ENCODE measurements around the gene NAA60.

NAA60 gene

DNA sequence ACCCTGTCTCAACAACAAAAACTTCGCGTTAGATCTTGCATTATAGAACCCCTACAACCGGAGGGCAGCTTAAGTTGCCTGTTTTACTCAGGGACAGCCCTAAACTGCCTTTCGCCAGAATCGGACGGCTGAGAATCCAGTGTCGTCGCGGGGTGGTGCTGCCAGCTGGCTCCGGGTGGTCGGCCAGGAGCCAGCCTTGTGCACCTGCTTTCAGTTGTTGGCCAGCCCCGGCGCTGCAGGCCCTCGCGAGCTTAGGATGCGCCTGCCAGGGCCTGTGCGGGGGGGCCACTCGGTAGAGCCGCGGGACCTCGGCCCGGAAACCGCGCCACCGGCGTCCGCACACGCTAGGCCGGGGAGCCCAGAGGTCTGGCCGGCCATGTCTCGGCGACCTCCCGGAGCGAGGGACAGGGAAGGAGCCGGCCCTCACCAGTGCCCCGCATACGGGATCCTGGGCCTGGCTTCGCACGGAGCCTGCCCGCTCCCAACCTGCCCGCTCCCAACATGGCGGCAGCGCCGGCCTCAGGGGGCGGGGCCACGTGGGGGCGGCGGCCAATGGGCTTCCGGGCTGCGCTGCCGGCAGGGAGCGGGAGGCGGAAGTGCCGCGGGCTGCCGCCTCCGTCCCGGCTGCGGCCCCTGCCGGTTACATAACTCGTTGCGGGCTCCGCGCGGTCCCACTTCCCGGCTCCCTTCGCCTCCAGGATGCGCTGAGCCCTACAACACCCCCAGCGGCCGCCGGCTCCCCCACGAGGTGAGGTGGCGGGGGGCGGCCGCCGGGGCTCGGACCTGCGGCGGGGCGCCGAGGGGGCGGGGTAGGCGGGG lies 14.2 kb downstream of the NAA60 start:
- DNase-seq (peak; percentile 86), ATAC-seq (replicated peaks) (peak; percentile 89 to 90)
- peak overlapping the region; percentile 82 to 86 for H3K4me3 Mint-ChIP-seq
- peaks cover 0 to 2% of the 10 kb centered on the region in 2 donors for H3K36me3 Mint-ChIP-seq
- peaks cover 28 to 44% of the 10 kb centered on the region in 2 donors for H3K4me1 Mint-ChIP-seq
- no peaks in the 10 kb centered on the region for H3K27me3 Mint-ChIP-seq
- no peaks in the 10 kb centered on the region for H3K9me3 Mint-ChIP-seq
- H3K27ac Mint-ChIP-seq: peak overlapping the region; percentile 93

DNA sequence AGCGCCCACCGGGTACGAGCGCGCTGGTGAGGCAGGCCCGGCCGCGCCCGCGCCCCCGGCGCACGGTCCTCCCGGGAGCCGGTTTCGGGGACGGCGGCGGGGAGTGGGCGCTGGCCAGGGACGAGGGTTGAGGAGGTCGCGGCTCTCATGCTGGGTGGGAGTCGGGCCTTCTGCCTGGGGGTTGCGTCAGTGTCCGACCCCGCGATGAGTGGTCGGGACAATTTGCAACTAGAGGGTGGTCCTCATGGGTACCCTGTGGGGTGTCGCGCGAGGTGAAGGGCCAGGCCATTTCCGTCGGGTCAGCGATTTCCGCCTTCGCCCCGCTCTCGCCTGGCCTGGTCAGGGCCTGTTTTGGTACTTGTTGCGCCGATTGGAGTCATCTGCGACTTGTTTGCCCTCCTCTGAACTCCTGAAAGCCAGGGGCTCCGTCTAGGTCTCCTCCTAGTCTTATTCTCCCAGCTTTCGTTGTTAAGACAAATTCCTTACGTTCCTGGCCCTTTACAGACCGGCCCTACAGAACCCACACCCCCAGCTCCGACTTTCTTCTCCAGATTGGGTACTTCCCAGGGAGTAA lies 14.9 kb downstream of the NAA60 start:
- no peak for DNase-seq
- Mint-ChIP-seq H3K4me1 (peaks cover 30 to 45% of the 10 kb centered on the region in 2 donors), H3K4me3 (peak overlapping the region; percentile 88 to 89), H3K9me3 (no peaks in the 10 kb centered on the region), H3K27me3 (no peaks in the 10 kb centered on the region), H3K27ac (peak overlapping the region; percentile 95), H3K36me3 (peaks cover 0 to 2% of the 10 kb centered on the region in 2 donors)
- ATAC-seq (replicated peaks): peak in 1 of 2 donors; percentile 6

DNA sequence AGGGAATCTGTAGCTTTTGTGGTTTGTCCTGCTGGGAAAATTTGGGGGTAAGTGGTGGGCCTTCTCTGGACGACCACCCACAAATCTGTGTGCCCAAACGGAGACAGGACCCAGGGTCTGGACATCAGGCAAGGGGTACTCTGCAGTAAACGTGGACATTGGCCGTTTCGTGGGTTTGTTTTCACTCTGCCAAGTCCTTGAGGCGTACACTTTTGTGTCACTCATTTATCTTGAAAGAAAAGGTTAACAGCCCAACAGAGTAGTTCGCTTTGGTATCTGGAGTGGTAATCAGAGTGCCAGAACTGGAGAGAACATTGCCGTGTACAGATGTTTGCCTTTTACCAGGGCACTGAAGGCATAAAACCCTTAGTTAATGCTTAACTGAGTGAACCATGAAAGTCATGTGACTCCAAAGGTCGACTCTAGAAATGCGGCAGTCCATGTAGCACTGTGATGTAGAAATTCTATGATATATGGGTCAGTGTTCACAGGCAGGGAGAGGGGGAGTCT lies 15.4 kb downstream of the NAA60 start:
- Mint-ChIP-seq H3K4me1 (peaks cover 30 to 45% of the 10 kb centered on the region in 2 donors), H3K36me3 (peaks cover 0 to 2% of the 10 kb centered on the region in 2 donors), H3K9me3 (no peaks in the 10 kb centered on the region), H3K27ac (peak overlapping the region; percentile 95), H3K27me3 (no peaks in the 10 kb centered on the region), H3K4me3 (peak overlapping the region; percentile 88 to 89)
- peak; percentile 46 to 49 for ATAC-seq (replicated peaks)
- DNase-seq: no peak

DNA sequence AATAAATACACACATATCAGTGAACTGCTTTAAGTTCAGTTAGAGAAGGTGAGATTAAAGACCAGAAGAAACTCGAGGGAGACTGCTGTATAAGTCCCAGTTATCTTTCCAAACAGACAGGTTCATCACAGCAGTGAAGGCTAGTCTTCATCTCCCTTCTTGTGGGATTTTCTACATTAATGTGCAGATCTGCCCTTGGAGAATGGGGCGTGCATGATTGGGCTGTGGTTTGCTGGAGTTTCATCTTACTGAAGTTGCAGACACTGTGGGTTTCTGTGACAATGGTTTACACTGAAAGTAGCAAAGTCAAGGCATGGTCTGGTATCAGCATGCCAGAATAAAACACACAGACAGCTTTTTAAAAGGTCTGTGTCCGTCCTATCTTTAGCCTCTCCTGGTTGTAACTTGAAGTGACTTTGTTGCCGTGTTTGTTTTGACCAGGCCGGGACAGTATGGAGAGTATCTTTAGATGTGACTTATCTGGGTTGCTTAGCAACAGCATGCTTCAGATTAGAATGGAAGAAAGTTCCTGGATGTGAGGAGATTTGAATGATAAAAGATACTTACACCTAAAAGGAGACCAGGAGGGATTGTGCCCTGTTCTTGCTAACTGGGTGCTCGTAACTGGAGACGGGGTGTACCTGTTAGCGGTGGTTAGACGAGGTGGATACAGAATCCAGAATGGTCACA lies 16.1 kb downstream of the NAA60 start:
- peak overlapping the region; percentile 95 for H3K27ac Mint-ChIP-seq
- DNase-seq: no peak
- peaks cover 2 to 3% of the 10 kb centered on the region in 2 donors for H3K36me3 Mint-ChIP-seq
- ATAC-seq (replicated peaks): no peak
- H3K4me3 Mint-ChIP-seq: peak overlapping the region; percentile 88 to 89
- H3K27me3 Mint-ChIP-seq: no peaks in the 10 kb centered on the region
- H3K9me3 Mint-ChIP-seq: no peaks in the 10 kb centered on the region
- peaks cover 30 to 51% of the 10 kb centered on the region in 2 donors for H3K4me1 Mint-ChIP-seq

DNA sequence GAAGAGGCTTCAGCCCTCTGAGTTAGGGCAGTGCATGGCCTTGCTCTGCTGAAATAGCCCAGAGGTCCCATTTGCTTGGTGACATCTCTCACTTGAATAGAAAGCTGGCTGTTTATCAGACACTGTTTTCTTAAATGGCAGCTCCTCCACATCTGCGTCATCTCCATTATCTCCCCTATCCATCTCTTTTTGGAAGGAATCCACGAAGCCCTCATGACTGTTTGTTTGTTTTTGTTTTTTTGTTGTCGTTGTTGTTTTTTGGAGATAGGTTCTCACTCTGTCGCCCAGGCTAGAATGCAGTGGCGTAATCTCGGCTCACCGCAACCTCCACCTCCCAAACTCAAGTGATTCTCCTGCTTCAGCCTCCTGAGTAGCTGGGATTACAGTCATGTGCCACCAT lies 16.6 kb downstream of the NAA60 start:
- Mint-ChIP-seq H3K4me3 (no peak overlapping the region), H3K27me3 (no peaks in the 10 kb centered on the region)
- no peak for ATAC-seq (replicated peaks)

DNA sequence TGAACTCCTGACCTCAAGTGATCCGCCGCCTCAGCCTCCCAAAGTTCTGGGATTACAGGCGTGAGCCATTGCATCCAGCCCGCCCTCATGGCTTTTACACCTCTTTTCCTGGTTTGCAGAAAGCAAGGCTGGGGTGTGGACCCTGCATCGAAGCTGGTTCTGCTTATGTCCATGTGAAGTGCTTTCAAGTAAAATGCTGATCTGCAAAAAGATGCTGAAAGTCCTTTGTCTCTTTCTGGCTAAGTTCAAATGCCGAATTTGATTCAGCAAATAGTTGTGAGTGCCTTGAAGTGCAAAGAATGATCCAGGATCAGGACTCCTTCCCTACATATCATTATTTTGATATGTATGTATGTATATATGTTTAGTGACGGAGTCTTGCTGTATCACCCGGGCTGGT lies 17.1 kb downstream of the NAA60 start:
- Mint-ChIP-seq H3K27me3 (no peaks in the 10 kb centered on the region), H3K4me1 (peaks cover 32 to 56% of the 10 kb centered on the region in 2 donors), H3K9me3 (no peaks in the 10 kb centered on the region), H3K36me3 (peaks cover 6 to 8% of the 10 kb centered on the region in 2 donors), H3K4me3 (no peak overlapping the region), H3K27ac (no peak overlapping the region)
- ATAC-seq (replicated peaks) (no peak), DNase-seq (no peak)

More for the DNA sequence above, 16.6 kb downstream of the NAA60 start:
- H3K27ac Mint-ChIP-seq: no peak overlapping the region
- DNase-seq: no peak
- H3K9me3 Mint-ChIP-seq: no peaks in the 10 kb centered on the region
- H3K36me3 Mint-ChIP-seq: peaks cover 2 to 4% of the 10 kb centered on the region in 2 donors
- peaks cover 30 to 56% of the 10 kb centered on the region in 2 donors for H3K4me1 Mint-ChIP-seq

DNA sequence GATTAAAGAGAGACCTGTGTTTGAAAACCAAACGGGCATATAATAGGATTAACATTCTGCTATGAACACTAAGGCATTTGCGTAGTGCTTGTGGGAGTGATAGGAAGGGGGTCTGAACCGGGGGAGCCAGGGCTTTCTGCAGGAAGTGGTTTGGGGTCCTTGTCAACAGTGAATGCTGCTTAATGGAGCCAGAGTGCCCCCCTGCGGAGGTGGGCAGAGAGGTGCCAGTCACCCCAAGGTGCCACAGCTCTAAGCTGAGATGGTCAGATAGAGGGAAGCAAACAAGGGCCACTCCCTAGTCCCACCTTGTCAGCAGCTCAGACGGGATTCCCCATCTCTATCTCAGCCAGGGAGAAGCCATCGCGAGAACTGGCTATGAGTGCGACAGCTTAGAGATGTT lies 17.7 kb downstream of the NAA60 start:
- Mint-ChIP-seq H3K36me3 (peaks cover 7 to 11% of the 10 kb centered on the region in 2 donors), H3K9me3 (no peaks in the 10 kb centered on the region), H3K27me3 (no peaks in the 10 kb centered on the region), H3K27ac (no peak overlapping the region), H3K4me1 (peaks cover 31 to 54% of the 10 kb centered on the region in 2 donors), H3K4me3 (peak overlapping the region in 1 of 2 donors; percentile 4)
- DNase-seq (no peak), ATAC-seq (replicated peaks) (no peak)

DNA sequence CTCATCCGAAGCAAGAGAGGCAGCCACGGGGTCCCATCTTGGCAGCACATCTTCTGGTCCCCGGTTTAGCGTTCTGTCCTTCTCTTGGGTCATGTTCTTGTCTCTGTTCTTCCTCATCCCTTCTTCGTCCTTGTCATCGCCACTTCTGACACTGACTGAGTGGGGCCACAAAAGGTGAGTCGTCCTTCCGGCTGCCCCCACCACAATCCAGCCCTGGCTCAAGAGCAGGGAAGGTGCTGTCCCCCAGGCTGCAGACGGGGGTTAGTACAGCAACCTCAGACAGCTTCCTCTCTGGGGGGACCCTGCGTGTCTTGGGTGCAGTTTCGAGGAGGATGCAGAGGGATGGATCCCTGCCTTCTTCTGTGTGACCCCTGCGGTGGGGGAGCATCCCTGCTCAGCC lies 21.8 kb downstream of the NAA60 start:
- no peak overlapping the region for H3K4me3 Mint-ChIP-seq
- peaks cover 34 to 57% of the 10 kb centered on the region in 2 donors for H3K4me1 Mint-ChIP-seq
- H3K36me3 Mint-ChIP-seq: peaks cover 19 to 35% of the 10 kb centered on the region in 2 donors
- no peak overlapping the region for H3K27ac Mint-ChIP-seq
- ATAC-seq (replicated peaks): no peak
- peaks cover 0 to 3% of the 10 kb centered on the region in 2 donors for H3K9me3 Mint-ChIP-seq
- DNase-seq: no peak
- no peaks in the 10 kb centered on the region for H3K27me3 Mint-ChIP-seq

DNA sequence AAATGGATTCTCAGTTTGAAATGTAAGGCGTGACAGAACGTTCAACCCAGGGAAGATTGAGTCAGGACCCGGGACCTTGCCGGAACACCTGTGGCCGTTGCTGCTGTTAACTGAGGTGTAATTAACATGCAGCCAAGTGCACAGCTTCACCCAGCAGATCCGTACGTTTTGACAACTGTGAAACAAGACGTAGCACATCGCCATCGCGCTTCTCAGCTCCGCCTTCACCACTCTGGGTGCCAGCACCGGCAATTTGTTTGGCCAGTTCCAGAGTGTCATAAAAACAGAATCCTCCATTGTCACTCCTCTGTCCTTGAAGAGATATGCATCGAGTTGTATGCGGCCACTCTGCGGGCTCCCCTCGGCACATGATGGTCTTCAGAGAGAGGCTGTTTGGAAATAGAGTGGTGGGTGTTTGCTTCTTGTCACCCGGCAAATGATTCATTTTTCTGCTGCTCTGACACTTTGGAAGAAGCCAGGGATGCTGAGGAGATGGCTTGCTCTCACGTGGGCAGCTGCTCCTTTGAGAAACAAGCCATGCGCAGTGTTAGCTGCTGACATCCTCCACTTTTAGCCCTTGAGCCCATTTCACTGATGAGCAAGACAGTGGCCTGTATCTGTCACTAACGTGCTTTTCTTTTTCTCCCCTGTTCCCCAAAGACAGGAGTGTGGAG lies 22.6 kb downstream of the NAA60 start:
- Mint-ChIP-seq H3K27ac (no peak overlapping the region), H3K27me3 (no peaks in the 10 kb centered on the region), H3K9me3 (peaks cover 0 to 3% of the 10 kb centered on the region in 2 donors), H3K4me3 (no peak overlapping the region), H3K36me3 (peaks cover 19 to 39% of the 10 kb centered on the region in 2 donors), H3K4me1 (peaks cover 30 to 60% of the 10 kb centered on the region in 2 donors)
- DNase-seq: no peak
- no peak for ATAC-seq (replicated peaks)

DNA sequence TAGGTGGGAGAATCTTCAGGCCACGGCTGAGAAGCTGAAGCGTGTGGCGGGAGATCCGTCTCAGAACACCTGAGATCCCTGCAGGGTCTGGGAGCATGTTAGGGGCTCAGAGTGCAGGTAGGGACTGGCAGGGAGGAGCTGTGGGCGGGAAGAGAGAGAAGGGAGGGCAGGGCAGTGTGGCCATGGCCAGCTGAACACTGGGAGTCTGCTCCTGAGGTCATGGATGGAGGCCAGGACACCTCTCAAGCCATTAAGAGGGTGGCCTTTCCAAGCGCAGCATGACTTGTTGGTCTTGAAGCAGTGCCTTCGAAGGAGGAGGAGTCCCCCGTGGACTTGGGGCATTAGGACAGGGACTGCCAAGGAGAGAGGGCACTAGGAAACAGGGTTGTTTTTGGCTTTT lies 23.7 kb downstream of the NAA60 start:
- Mint-ChIP-seq H3K27me3 (no peaks in the 10 kb centered on the region), H3K27ac (peak overlapping the region; percentile 67), H3K36me3 (peaks cover 26 to 45% of the 10 kb centered on the region in 2 donors), H3K9me3 (peaks cover 0 to 3% of the 10 kb centered on the region in 2 donors), H3K4me1 (peaks cover 25 to 55% of the 10 kb centered on the region in 2 donors), H3K4me3 (no peak overlapping the region)
- DNase-seq (no peak), ATAC-seq (replicated peaks) (no peak)

DNA sequence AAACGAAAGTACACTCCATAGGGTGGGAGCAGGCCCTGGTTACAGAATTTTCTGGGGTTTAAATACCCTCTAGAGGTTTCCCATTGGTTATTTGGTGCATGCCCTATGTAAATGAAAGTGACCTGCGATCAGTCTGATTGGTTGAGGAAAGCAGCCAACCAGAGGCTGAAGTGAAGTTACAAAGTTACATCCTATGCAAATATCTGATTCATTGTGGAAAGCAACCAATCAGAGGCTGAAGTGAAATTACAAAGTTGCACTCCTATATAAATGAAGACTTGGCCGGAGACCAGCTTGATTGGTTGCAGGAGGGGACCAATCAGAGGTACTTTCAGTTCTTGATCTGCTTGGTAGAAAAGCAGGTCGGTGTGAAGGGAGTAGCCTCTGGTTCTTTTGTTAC lies 24.4 kb downstream of the NAA60 start:
- Mint-ChIP-seq H3K27ac (no peak overlapping the region), H3K4me1 (peaks cover 22 to 51% of the 10 kb centered on the region in 2 donors), H3K27me3 (no peaks in the 10 kb centered on the region), H3K4me3 (no peak overlapping the region), H3K36me3 (peaks cover 33 to 52% of the 10 kb centered on the region in 2 donors), H3K9me3 (peaks cover 0 to 6% of the 10 kb centered on the region in 2 donors)
- peak; percentile 29 to 45 for ATAC-seq (replicated peaks)
- no peak for DNase-seq

DNA sequence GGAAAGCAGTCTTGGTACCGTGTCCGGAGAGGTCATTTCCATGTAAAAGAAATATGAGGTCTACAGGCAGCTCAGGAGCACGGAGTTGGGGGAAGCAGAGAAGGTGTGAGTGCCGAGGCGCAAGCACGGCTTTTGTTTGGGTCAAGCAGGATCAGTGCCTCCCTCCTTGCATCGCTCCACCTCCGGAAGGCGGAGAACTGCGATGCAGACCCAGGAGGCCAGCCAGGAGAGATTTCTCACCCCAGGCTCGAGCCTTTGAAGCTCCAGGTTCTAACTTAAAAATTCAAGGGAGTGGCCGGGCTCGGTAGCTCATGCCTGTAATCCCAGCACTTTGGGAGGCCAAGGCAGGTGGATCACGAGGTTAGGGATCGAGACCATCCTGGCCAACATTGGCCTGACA lies 25.0 kb downstream of the NAA60 start:
- no peak overlapping the region for H3K4me3 Mint-ChIP-seq
- DNase-seq: no peak
- ATAC-seq (replicated peaks): no peak
- no peaks in the 10 kb centered on the region for H3K27me3 Mint-ChIP-seq
- H3K27ac Mint-ChIP-seq: no peak overlapping the region
- H3K36me3 Mint-ChIP-seq: peaks cover 39 to 58% of the 10 kb centered on the region in 2 donors
- H3K4me1 Mint-ChIP-seq: peaks cover 26 to 56% of the 10 kb centered on the region in 2 donors
- peaks cover 0 to 9% of the 10 kb centered on the region in 2 donors for H3K9me3 Mint-ChIP-seq

DNA sequence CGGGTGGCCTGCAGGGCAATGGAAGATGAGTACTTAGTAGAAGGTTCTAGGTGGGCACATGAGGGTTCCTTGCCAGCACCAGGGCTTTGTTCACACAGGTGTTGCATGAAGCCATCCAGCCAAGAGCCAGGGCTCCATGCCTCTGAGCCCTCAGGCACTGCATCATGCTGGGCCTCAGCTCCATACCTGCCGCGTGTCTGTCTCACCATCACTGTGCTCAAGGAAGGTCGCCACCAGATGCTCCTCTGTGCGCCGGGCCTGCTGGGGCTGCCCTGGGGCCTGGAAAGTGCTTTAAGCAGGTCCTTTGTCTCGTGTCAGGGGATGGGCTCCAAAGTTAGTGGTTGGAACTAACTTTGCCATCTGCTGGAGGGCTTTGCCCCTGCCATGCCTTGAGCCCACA lies 26.3 kb downstream of the NAA60 start:
- DNase-seq (no peak), ATAC-seq (replicated peaks) (no peak)
- Mint-ChIP-seq H3K36me3 (peaks cover 39 to 58% of the 10 kb centered on the region in 2 donors), H3K4me3 (no peak overlapping the region), H3K9me3 (peaks cover 0 to 10% of the 10 kb centered on the region in 2 donors), H3K27ac (peak overlapping the region; percentile 38), H3K27me3 (no peaks in the 10 kb centered on the region), H3K4me1 (peaks cover 26 to 48% of the 10 kb centered on the region in 2 donors)

DNA sequence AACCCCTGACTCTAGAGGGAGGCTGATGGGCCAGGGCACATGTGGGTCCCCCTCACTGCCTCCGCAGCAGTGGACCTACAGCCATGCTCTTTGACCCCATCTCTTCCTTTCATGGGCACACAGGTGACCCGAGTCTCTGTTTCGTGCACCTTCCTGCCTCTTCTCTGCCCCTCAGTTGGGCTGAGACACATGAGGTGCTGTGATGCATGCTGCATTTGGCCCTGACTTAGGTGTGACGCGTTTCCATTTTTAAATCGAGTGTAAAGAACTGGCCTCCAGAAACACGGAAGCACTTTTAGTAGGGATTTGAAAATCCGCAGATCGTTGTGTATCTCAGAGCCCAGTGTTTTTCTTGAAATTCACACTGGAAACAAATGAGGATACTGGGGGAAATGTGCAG lies 27.2 kb downstream of the NAA60 start:
- H3K4me1 Mint-ChIP-seq: peaks cover 28 to 51% of the 10 kb centered on the region in 2 donors
- no peak overlapping the region for H3K27ac Mint-ChIP-seq
- ATAC-seq (replicated peaks) (no peak), DNase-seq (no peak)
- peaks cover 40 to 55% of the 10 kb centered on the region in 2 donors for H3K36me3 Mint-ChIP-seq
- H3K4me3 Mint-ChIP-seq: no peak overlapping the region
- no peaks in the 10 kb centered on the region for H3K27me3 Mint-ChIP-seq
- H3K9me3 Mint-ChIP-seq: peaks cover 0 to 10% of the 10 kb centered on the region in 2 donors

All from stimulated activated naive B cell treated with anti-CD40 and anti-IgM and Interleukin-4, amounts not matched to agents 10 μg/mL and 1 μg/mL and 100 μg/mL, for 72 hours (primary cell).